Measurements from ENCODE around the gene ASTN2.

Gene ASTN2

GRCh38 chr9:116484492-116485061, 930.3 kb downstream of the ASTN2 start:
- FAIRE-seq (no peak), DNase-seq (ENCODE audit: insufficient read length, low spot score) (no peak)
- no peak for TF ChIP-seq CTCF (IDR thresholded peaks at IDR 0.05; ENCODE audit: insufficient read depth, missing control alignments)

DNA sequence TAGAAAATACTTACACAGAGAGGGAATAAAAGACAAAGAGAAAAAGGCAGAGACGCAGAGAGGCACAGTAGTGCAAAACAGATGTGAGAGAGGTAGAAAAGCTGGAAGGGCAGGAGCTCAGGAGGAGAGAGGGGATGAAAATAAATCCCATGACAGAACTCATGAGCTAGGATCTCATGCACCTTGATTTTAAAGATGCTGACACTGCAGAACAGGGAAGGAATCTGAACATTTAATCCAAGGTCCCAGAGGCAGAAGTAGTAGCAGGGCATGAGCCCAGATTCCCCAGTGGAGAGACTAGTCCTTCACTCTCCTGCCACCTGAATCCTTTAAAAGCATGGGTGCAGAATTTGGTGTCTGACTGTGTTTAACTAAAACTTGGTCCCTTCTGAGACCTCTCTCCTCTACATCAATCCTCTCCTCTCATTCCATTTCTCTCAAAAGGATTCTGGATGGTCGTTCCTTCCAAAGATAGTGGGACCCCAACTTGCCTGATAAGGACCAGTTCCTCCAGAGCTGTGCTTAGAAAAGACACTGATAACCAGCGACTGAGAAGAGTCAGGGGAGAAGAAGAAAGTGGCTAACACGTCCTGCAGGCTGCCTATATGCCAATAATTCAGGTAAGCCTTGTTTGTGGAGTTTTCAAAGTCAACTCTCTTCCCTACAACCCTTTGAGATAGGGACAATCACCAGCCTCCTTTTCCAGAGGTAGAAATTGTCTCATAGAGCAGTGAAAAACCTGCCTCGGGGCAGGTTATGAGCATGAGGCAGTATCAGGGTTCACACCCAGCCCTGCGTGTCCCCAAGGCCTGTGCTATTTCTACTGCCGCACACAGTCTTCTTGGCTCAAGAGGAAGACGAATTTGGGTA, 931.0 kb downstream of the ASTN2 start:
- no peak for DNase-seq (ENCODE audit: insufficient read length, low spot score)
- FAIRE-seq: no peak
- TF ChIP-seq CTCF (IDR thresholded peaks at IDR 0.05; ENCODE audit: insufficient read depth, missing control alignments): no peak

- FAIRE-seq (no peak), DNase-seq (ENCODE audit: insufficient read length, low spot score) (no peak)
- no peak for TF ChIP-seq CTCF (IDR thresholded peaks at IDR 0.05; ENCODE audit: insufficient read depth, missing control alignments)
Measured at GRCh38 chr9:116482740-116483139, 932.1 kb downstream of the ASTN2 start.

DNA sequence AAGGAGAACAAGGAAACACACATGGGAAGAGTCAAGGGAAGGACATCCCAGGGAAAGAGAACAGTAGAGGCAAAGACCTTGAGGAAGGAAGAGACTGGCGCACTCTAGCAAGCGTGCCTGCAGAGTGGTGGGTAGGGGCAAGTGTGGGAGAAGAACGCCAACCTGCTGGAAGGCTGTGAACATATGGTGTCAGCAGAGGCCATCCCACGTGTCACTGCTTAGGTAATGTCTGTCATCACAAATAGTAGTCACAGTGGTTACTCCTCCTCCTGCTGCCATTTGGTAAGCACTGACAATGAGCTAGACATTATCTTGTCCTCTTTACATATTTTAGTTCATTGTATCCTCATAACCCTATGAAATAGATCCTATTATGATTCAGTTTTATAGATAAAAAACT, 934.2 kb downstream of the ASTN2 start:
- no peak for TF ChIP-seq CTCF (IDR thresholded peaks at IDR 0.05; ENCODE audit: insufficient read depth, missing control alignments)
- DNase-seq (ENCODE audit: insufficient read length, low spot score) (no peak), FAIRE-seq (no peak)

DNA sequence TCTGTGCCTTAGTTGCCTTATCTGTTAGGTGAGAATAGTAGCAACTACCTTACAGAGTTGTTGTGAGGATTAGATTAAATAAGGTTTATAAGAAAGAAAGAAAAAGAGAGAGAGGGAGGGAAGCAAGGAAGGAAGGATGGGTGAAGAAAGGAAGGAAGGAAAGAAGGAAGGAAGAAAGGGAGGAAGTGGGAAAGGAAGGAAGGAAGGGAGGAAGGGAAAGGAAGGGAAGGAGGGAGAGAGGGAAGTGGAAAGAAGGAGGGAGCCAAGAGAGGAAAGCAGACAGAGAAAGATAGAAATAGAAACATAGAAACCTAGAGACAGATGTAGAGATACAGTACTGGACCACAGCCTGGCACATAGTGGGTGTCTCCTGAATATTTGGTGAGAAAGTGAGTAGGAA, 934.9 kb downstream of the ASTN2 start:
- FAIRE-seq (no peak), DNase-seq (ENCODE audit: insufficient read length, low spot score) (no peak)
- TF ChIP-seq CTCF (IDR thresholded peaks at IDR 0.05; ENCODE audit: insufficient read depth, missing control alignments): no peak

DNA sequence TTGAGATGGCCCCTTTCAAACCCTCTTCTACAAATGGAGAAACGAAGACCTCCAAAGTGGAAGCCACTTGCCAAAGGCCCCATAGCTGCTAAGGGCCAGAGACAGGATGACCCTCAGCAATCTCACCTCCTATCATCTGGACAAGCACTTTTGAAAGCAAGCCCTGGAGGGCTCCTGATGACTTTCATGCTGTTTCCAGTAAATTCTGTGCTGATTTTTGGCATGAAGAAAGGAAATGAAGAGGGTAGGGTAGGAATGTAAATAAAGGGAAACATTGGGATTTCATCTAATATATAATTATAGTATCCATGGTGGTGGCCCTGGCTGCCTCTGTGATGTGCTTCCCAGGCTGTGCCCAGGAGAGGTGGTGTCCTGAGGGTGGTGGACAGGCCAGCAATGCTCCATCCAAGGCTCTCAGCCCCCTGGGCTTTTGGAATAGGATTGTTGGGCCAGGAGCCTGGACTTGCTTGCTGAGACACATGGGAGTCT, 935.8 kb downstream of the ASTN2 start:
- no peak for FAIRE-seq
- no peak for DNase-seq (ENCODE audit: insufficient read length, low spot score)
- no peak for TF ChIP-seq CTCF (IDR thresholded peaks at IDR 0.05; ENCODE audit: insufficient read depth, missing control alignments)
